ENCODE data around the gene TGM6.

- no peak for TF ChIP-seq CTCF (IDR thresholded peaks at IDR 0.05; ENCODE audit: poor library complexity)
- no peak for TF ChIP-seq EZH2 (IDR thresholded peaks at IDR 0.05; ENCODE audit: borderline replicate concordance)
- TF ChIP-seq EZH2phosphoT487 (IDR thresholded peaks at IDR 0.05; ENCODE audit: low read depth, severe bottlenecking, unreplicated experiment), result no peak
These were observed 18.7 kb downstream of the TGM6 start for GRCh38 chr20:2399390-2399789.
